Gastrocnemius medialis (tissue), 4 donors: ENCODE results near the gene HRH4. TPM values are rescaled to one million over a fixed set of nuclear protein-coding genes. Genes with fewer than 3 reads are reported as not detected.

Experiments
- ATAC-seq, 2 donors: fragments of 150-250 bp; one replicate each; pipeline ENCODE4 v1.9.1; 2016
- DNase-seq, 2 donors: peaks; one replicate each; pipeline ENCODE4 v3.0.0-alpha.2; 2019
- H3K27ac ChIP-seq, 4 donors: fragments of 200-600 bp; sonication (generic); 1 replicate in 1 of 4; 2 replicates in 3 of 4; pipeline ENCODE4 v1.5.1; 2016 to 2018; ENCODE audit warnings: mild to moderate bottlenecking in 2 of 4, moderate library complexity in 1 of 4
- H3K27me3 ChIP-seq, 3 donors: fragments of 200-600 bp; sonication (generic) in 2 of 3; 1 replicate in 1 of 3; 2 replicates in 2 of 3; pipeline versions ENCODE4 v1.5.1 to v1.6.0; 2016 to 2019; ENCODE audit warnings: mild to moderate bottlenecking in 1 of 3, moderate library complexity in 1 of 3
- H3K36me3 ChIP-seq, 2 donors: fragments of 200-600 bp; sonication (generic) in 1 of 2; one replicate each; pipeline ENCODE4 v1.5.1; 2017 to 2018
- H3K4me1 ChIP-seq, 2 donors: fragments of 200-600 bp; sonication (generic) in 1 of 2; one replicate each; pipeline ENCODE4 v1.5.1; 2016 to 2017; ENCODE audit warnings: mild to moderate bottlenecking in 2 of 2
- H3K4me3 ChIP-seq, 4 donors: fragments of 200-600 bp; sonication (generic) in 3 of 4; 1 replicate in 1 of 4; 2 replicates in 3 of 4; pipeline ENCODE4 v1.5.1; 2016 to 2019; ENCODE audit warnings: mild to moderate bottlenecking in 2 of 4
- H3K9me3 ChIP-seq, 3 donors: fragments of 200-600 bp; sonication (generic) in 2 of 3; 1 replicate in 1 of 3; 2 replicates in 2 of 3; pipeline ENCODE4 v1.5.1; 2016 to 2019
- POLR2A ChIP-seq, 2 donors: fragments of 450-650 bp; IDR thresholded peaks; one replicate each; pipeline ENCODE4 v1.6.1; 2017; ENCODE audit warnings: antibody characterized with exemption in 2 of 2, mild to moderate bottlenecking in 2 of 2, moderate library complexity in 2 of 2
- in situ Hi-C, 4 donors: fragments of 200-750 bp; cut with MboI; loops; one replicate each; pipeline versions ENCODE4 v1.15.0 to v1.8.0; 2017; ENCODE audit warnings: low sequenced_read_pairs in 4 of 4
- intact Hi-C: fragments of 100-400 bp; cut with DNase I; formaldehyde crosslinking; loops from one replicate; pipeline ENCODE4 v1.15.1; 2023; ENCODE audit warnings: low total_unique reads
- total RNA-seq, 4 donors: library from RNA; depleted of rRNA; stranded (reverse); fragments of >200 nt; gene quantifications; one replicate each; pipeline versions ENCODE4 v1.1.0 to v1.2.3, GENCODE V29; 2016
- TF ChIP-seq, protein P1 (sequence below), 5 experiments: fragments of 450-650 bp in 3 of 5; fragments of 200-600 bp in 2 of 5; sonication (generic) in 2 of 5; IDR thresholded peaks in 4 of 5; conservative IDR thresholded peaks in 1 of 5; 1 replicate in 4 of 5; 2 replicates in 1 of 5; pipeline ENCODE4 v1.5.1; 2016 to 2019; ENCODE audit warnings: antibody characterized with exemption in 5 of 5, mild to moderate bottlenecking in 3 of 5, moderate library complexity in 3 of 5

HRH4 gene
- total RNA-seq, 4 donors from 2014 or later = not detected

DNA sequence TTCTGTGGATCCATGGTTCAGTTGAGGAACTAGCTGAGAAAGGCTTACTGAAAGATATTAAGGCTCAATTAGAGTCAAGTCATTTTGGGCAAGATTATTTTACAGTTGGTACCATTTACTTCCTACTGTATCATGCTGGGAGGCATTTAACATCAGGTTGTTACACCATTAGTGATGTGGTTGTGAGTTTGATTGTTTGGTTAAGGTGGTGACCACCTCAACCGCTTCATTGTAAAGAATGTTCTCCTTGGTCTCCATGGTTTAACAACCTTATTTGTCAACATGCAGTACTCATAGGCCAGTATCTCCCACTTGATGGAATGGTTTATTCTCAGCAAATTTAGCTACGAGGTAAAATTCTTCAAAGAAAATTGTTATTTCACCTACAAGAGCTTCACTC lies 34.1 kb downstream of the HRH4 start:
- in situ Hi-C loops (loop anchor here in 2 of 4 donors (25.0 kb wide), 1 partner anchor 332 kb away; no protein-coding TSS in a partner anchor), intact Hi-C loops (no loop called here)
- ATAC-seq = no peak
- Histone ChIP-seq H3K4me1 (no peaks in the 10 kb centered on the region), H3K4me3 (no peak overlapping the region), H3K36me3 (no peaks in the 10 kb centered on the region), H3K27me3 (no peaks in the 10 kb centered on the region), H3K27ac (no peak overlapping the region), H3K9me3 (no peaks in the 10 kb centered on the region)
- TF ChIP-seq, protein P1, sequence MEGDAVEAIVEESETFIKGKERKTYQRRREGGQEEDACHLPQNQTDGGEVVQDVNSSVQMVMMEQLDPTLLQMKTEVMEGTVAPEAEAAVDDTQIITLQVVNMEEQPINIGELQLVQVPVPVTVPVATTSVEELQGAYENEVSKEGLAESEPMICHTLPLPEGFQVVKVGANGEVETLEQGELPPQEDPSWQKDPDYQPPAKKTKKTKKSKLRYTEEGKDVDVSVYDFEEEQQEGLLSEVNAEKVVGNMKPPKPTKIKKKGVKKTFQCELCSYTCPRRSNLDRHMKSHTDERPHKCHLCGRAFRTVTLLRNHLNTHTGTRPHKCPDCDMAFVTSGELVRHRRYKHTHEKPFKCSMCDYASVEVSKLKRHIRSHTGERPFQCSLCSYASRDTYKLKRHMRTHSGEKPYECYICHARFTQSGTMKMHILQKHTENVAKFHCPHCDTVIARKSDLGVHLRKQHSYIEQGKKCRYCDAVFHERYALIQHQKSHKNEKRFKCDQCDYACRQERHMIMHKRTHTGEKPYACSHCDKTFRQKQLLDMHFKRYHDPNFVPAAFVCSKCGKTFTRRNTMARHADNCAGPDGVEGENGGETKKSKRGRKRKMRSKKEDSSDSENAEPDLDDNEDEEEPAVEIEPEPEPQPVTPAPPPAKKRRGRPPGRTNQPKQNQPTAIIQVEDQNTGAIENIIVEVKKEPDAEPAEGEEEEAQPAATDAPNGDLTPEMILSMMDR (IDR thresholded peaks at IDR 0.05 in 4 of 5, conservative IDR thresholded peaks at IDR 0.05 in 1 of 5) = no peak
- no peak for TF ChIP-seq POLR2A (IDR thresholded peaks at IDR 0.05)
- DNase-seq = no peak

DNA sequence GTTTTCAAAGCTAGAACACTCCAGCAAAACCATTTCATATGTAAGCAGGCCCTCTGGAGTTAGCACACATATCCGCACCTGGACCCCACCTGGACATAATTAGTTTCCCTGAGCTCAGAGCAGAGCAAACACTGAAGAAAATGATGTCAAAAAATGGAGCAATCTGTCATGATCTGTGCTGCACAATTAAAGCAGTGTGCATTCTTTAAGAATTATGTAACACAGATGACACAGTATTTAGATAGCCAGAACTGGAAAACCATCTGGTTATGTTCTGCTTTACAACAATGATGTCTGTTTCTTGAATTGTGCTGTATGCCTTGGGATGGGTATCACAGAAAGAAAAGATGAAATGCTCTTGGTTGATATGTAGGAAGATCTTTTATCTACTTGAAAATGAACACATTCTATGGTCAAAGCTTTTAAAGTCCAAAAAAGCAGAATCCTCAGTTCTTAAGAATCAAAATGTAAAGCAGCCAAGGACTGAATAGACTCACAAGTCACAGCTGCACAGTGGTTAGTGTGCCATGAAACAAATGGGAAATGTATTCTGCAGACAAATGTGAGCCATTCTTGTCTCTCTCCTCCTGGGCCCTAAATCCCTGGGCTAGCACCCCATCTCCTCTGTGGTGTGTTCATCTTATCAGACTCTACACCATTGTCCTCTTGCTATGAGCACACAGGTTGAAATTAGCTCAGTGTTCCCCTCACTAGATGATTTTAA lies 36.8 kb downstream of the HRH4 start:
- intact Hi-C loops = no loop called here
- Histone ChIP-seq H3K36me3 (no peaks in the 10 kb centered on the region), H3K4me1 (no peaks in the 10 kb centered on the region), H3K9me3 (no peaks in the 10 kb centered on the region), H3K27me3 (no peaks in the 10 kb centered on the region), H3K4me3 (no peak overlapping the region), H3K27ac (no peak overlapping the region)
- in situ Hi-C loops = loop anchor here in 2 of 4 donors (25.0 kb wide), 1 partner anchor 335 kb away; no protein-coding TSS in a partner anchor
- TF ChIP-seq POLR2A (IDR thresholded peaks at IDR 0.05) = no peak
- TF ChIP-seq, protein P1 (IDR thresholded peaks at IDR 0.05 in 4 of 5, conservative IDR thresholded peaks at IDR 0.05 in 1 of 5) = no peak
- ATAC-seq (no peak), DNase-seq (no peak)

DNA sequence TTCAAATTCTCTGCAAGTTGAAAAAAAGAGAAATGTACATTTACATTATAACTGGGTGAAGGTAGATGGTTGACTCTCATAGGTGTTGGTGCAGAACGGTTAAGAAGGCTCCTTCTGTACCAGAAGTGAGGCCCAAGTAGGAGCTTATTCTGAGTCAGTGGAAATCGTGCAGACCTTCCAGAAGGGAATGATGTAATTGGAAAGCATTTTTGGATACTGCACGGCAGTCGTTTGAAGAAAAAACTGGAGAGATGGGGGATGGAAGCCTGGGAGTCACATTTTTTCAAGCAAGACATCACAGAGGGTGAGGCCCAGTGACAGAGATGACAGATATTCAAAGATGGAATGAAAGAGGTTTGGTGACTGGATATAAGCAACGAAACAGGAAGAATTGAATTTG lies 39.4 kb downstream of the HRH4 start:
- H3K4me1 ChIP-seq = no peaks in the 10 kb centered on the region
- TF ChIP-seq, protein P1 (IDR thresholded peaks at IDR 0.05 in 4 of 5, conservative IDR thresholded peaks at IDR 0.05 in 1 of 5) = no peak
- no peaks in the 10 kb centered on the region for H3K36me3 ChIP-seq
- H3K27ac ChIP-seq = no peak overlapping the region
- in situ Hi-C loops = loop anchor here in 2 of 4 donors (25.0 kb wide), 1 partner anchor 338 kb away; no protein-coding TSS in a partner anchor
- H3K27me3 ChIP-seq = no peaks in the 10 kb centered on the region
- no peak for DNase-seq
- ATAC-seq = no peak
- intact Hi-C loops = no loop called here
- no peaks in the 10 kb centered on the region for H3K9me3 ChIP-seq
- H3K4me3 ChIP-seq = no peak overlapping the region

DNA sequence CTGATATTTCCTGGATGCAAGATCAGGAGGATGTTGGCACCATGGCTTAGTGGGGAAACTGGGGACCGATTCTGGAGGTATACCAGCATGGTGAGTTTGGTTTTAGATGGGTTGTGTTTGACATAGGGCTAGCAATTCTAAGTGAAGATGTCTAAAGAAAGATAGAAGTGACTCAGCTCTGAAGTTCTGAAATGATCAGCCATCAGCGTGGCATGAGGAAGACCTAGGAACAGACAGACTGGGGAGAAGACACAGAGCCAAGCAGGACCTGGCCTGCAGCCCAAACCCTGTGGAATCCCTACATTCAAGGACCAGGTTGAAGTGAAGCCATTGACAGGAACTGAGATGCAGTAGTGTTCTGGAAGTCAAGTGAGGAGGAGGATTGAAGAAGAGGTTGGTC lies 39.8 kb downstream of the HRH4 start:
- H3K36me3 ChIP-seq = no peaks in the 10 kb centered on the region
- H3K4me1 ChIP-seq = no peaks in the 10 kb centered on the region
- intact Hi-C loops (no loop called here), in situ Hi-C loops (no loop called here)
- H3K4me3 ChIP-seq = no peak overlapping the region
- no peak overlapping the region for H3K27ac ChIP-seq
- H3K27me3 ChIP-seq = no peaks in the 10 kb centered on the region
- DNase-seq (no peak), ATAC-seq (no peak)
- no peaks in the 10 kb centered on the region for H3K9me3 ChIP-seq
- TF ChIP-seq, protein P1 (IDR thresholded peaks at IDR 0.05 in 4 of 5, conservative IDR thresholded peaks at IDR 0.05 in 1 of 5) = no peak
- TF ChIP-seq POLR2A (IDR thresholded peaks at IDR 0.05) = no peak
